HepG2 (cell line): Measurements from ENCODE around the gene NSF. TPM values are rescaled to one million over a fixed set of nuclear protein-coding genes. Genes with fewer than 3 reads are reported as not detected.

Source experiments
- CENPX ChIP-seq: sonication (generic); formaldehyde crosslinking; IDR thresholded peaks from 2 replicates; pipeline ENCODE4 v1.9.0; 2021; ENCODE audit warnings: mild to moderate bottlenecking, missing genetic modification reagents, moderate library complexity
- EP300 ChIP-seq, 3 experiments: sonication (generic) in 1 of 3; formaldehyde crosslinking in 1 of 3; IDR thresholded peaks; 2 replicates each; pipeline versions ENCODE4 v1.5.1 to v1.6.1; 2011 to 2020; ENCODE audit warnings: low read depth in 2 of 3, low read length in 2 of 3, borderline replicate concordance in 1 of 3, improper control_type of control experiment in 1 of 3, mild to moderate bottlenecking in 1 of 3, missing genetic modification reagents in 1 of 3, moderate library complexity in 1 of 3
- HCFC1 ChIP-seq: fragments of 150-350 bp; IDR thresholded peaks from 2 replicates; pipeline ENCODE4 v1.6.1; 2014; ENCODE audit warnings: low read depth, low read length
- JUN ChIP-seq: sonication (generic); formaldehyde crosslinking; IDR thresholded peaks from 2 replicates; pipeline ENCODE4 v1.4.0; 2020; ENCODE audit warnings: mild to moderate bottlenecking, missing genetic modification reagents
- KAT8 ChIP-seq: IDR thresholded peaks from 2 replicates; pipeline ENCODE4 v1.6.1; 2016; ENCODE audit warnings: missing genetic modification reagents, missing compliant biosample characterization
- NFE2L1 ChIP-seq: sonication (generic); formaldehyde crosslinking; IDR thresholded peaks from 2 replicates; pipeline ENCODE4 v1.4.0; 2020; ENCODE audit warnings: missing genetic modification reagents, mild to moderate bottlenecking, borderline replicate concordance
- PAXIP1 ChIP-seq: sonication (generic); formaldehyde crosslinking; conservative IDR thresholded peaks from 2 replicates; pipeline ENCODE4 v1.4.0; 2020; ENCODE audit warnings: mild to moderate bottlenecking, missing genetic modification reagents, moderate library complexity
- RCOR2 ChIP-seq: IDR thresholded peaks from 2 replicates; pipeline ENCODE4 v1.6.1; 2016; ENCODE audit warnings: missing biosample characterization, missing genetic modification reagents
- RFX1 ChIP-seq: fragments of 450-650 bp; IDR thresholded peaks from 2 replicates; pipeline ENCODE4 v1.6.1; 2017
- SIN3B ChIP-seq: fragments of 150-350 bp; IDR thresholded peaks from 2 replicates; pipeline ENCODE4 v1.6.1; 2014; ENCODE audit warnings: low read length
- SIX1 ChIP-seq: sonication (generic); formaldehyde crosslinking; IDR thresholded peaks from 2 replicates; pipeline ENCODE4 v1.4.0; 2020; ENCODE audit warnings: missing genetic modification reagents, borderline replicate concordance
- TOE1 ChIP-seq: sonication (generic); formaldehyde crosslinking; IDR thresholded peaks from 2 replicates; pipeline ENCODE4 v1.4.0; 2020; ENCODE audit warnings: mild to moderate bottlenecking, missing genetic modification reagents
- ZBTB39 ChIP-seq: sonication (generic); formaldehyde crosslinking; IDR thresholded peaks from 2 replicates; pipeline ENCODE4 v1.5.0; 2020; ENCODE audit warnings: missing genetic modification reagents
- ZFYVE20 ChIP-seq: sonication (generic); formaldehyde crosslinking; IDR thresholded peaks from 2 replicates; pipeline ENCODE4 v1.8.0; 2023; ENCODE audit warnings: low read depth, mild to moderate bottlenecking, moderate library complexity, missing genetic modification reagents, borderline replicate concordance
- ZMYM2 ChIP-seq: sonication (generic); formaldehyde crosslinking; IDR thresholded peaks from 2 replicates; pipeline ENCODE4 v1.8.0; 2022; ENCODE audit warnings: mild to moderate bottlenecking, missing genetic modification reagents
- ZNF232 ChIP-seq: sonication (generic); formaldehyde crosslinking; IDR thresholded peaks from 2 replicates; pipeline ENCODE4 v1.4.0; 2020; ENCODE audit warnings: missing genetic modification reagents, borderline replicate concordance
- ZNF274 ChIP-seq: sonication (generic); formaldehyde crosslinking; IDR thresholded peaks from 2 replicates; pipeline ENCODE4 v1.5.1; 2020; ENCODE audit warnings: mild to moderate bottlenecking, missing genetic modification reagents
- ZNF326 ChIP-seq: sonication (generic); formaldehyde crosslinking; IDR thresholded peaks from 2 replicates; pipeline ENCODE4 v1.4.0; 2020; ENCODE audit warnings: missing genetic modification reagents, borderline replicate concordance
- ZNF451 ChIP-seq: sonication (generic); formaldehyde crosslinking; IDR thresholded peaks from 2 replicates; pipeline ENCODE4 v1.5.0; 2020; ENCODE audit warnings: mild to moderate bottlenecking, missing genetic modification reagents
- ZNF558 ChIP-seq: sonication (generic); formaldehyde crosslinking; IDR thresholded peaks from 2 replicates; pipeline ENCODE4 v1.9.0; 2022; ENCODE audit warnings: mild to moderate bottlenecking, missing genetic modification reagents, borderline replicate concordance
- ZNF616 ChIP-seq: sonication (generic); formaldehyde crosslinking; IDR thresholded peaks from 2 replicates; pipeline ENCODE4 v1.5.0; 2020; ENCODE audit warnings: low read depth, mild to moderate bottlenecking, missing genetic modification reagents
- ZSCAN20 ChIP-seq: sonication (generic); formaldehyde crosslinking; IDR thresholded peaks from 2 replicates; pipeline ENCODE4 v1.4.0; 2020; ENCODE audit warnings: missing genetic modification reagents, mild to moderate bottlenecking, borderline replicate concordance
- polyA plus RNA-seq, 8 experiments: library from polyadenylated mRNA; depleted of rRNA in 3 of 8; stranded (reverse) in 7 of 8; unstranded in 1 of 8; fragments of >200 nt; fragmentation: Illumina TruSeq in 4 of 8; extraction: Trizol in 4 of 8; gene quantifications; 2 replicates each; pipeline versions ENCODE4 v1.2.1 to v1.2.3, GENCODE V29; 2011 to 2016; ENCODE audit warnings: low read depth in 4 of 8, missing spikeins in 1 of 8, mixed read lengths in 1 of 8; ENCODE audit not compliant: insufficient read depth in 1 of 8
- total RNA-seq, 5 experiments: library from RNA; depleted of rRNA; stranded (reverse); fragments of >200 nt; fragmentation: Illumina TruSeq; extraction: Trizol; gene quantifications; 2 replicates each; pipeline ENCODE4 v1.2.3, GENCODE V29; 2016; ENCODE audit warnings: low read depth in 1 of 5
- TF ChIP-seq, protein P1 (sequence below): sonication (generic); formaldehyde crosslinking; IDR thresholded peaks from 2 replicates; pipeline ENCODE4 v1.4.0; 2020; ENCODE audit warnings: low read depth, mild to moderate bottlenecking, missing genetic modification reagents
- TF ChIP-seq, protein P2 (sequence below): sonication (generic); IDR thresholded peaks from 2 replicates; pipeline ENCODE4 v1.6.1; 2016; ENCODE audit warnings: low read depth, borderline replicate concordance

Gene NSF
- total and polyA plus RNA-seq, 2 of the 13 experiments (the other 11 are each of a cell fraction or from before 2014, with no cell fraction given) = 21.9 to 37.8 TPM

- TF ChIP-seq EP300 (IDR thresholded peaks at IDR 0.05; ENCODE audit: low read depth in 2 of 2, low read length in 2 of 2) = no peak
- no peak for TF ChIP-seq EP300 (CRISPR knock-in tag; IDR thresholded peaks at IDR 0.05; ENCODE audit: borderline replicate concordance)
- no peak for TF ChIP-seq RFX1
- TF ChIP-seq SIX1 (CRISPR knock-in tag) = no peak
- TF ChIP-seq ZNF274 (CRISPR knock-in tag) = peak; percentile 85
- no peak for TF ChIP-seq ZMYM2 (CRISPR knock-in tag)
- no peak; the same call in 1 of the 2 replicates for TF ChIP-seq PAXIP1 (CRISPR knock-in tag)
- 0 out of 2 replicates have a peak, but pooled peaks have one; percentile 53 for TF ChIP-seq ZNF558
- TF ChIP-seq RCOR2 (CRISPR knock-in tag) = no peak; the same call in 1 of the 2 replicates
- TF ChIP-seq ZSCAN20 (CRISPR knock-in tag) = no peak
- TF ChIP-seq, protein P1, sequence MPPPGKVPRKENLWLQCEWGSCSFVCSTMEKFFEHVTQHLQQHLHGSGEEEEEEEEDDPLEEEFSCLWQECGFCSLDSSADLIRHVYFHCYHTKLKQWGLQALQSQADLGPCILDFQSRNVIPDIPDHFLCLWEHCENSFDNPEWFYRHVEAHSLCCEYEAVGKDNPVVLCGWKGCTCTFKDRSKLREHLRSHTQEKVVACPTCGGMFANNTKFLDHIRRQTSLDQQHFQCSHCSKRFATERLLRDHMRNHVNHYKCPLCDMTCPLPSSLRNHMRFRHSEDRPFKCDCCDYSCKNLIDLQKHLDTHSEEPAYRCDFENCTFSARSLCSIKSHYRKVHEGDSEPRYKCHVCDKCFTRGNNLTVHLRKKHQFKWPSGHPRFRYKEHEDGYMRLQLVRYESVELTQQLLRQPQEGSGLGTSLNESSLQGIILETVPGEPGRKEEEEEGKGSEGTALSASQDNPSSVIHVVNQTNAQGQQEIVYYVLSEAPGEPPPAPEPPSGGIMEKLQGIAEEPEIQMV (CRISPR knock-in tag) = peak; percentile 77; the same call in 1 of the 2 replicates
- no peak; the same call in 1 of the 2 replicates for TF ChIP-seq ZNF326
- no peak for TF ChIP-seq JUN
- no peak for TF ChIP-seq ZNF616 (CRISPR knock-in tag)
- TF ChIP-seq ZBTB39 = no peak
- no peak for TF ChIP-seq NFE2L1 (CRISPR knock-in tag)
- no peak; the same call in 1 of the 2 replicates for TF ChIP-seq ZNF232
- no peak; the same call in 1 of the 2 replicates for TF ChIP-seq ZNF451
- no peak for TF ChIP-seq SIN3B
- no peak for TF ChIP-seq TOE1 (CRISPR knock-in tag)
- no peak for TF ChIP-seq KAT8 (CRISPR knock-in tag)
- TF ChIP-seq, protein P2, sequence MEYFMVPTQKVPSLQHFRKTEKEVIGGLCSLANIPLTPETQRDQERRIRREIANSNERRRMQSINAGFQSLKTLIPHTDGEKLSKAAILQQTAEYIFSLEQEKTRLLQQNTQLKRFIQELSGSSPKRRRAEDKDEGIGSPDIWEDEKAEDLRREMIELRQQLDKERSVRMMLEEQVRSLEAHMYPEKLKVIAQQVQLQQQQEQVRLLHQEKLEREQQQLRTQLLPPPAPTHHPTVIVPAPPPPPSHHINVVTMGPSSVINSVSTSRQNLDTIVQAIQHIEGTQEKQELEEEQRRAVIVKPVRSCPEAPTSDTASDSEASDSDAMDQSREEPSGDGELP = no peak
- TF ChIP-seq ZFYVE20 (CRISPR knock-in tag) = no peak
- TF ChIP-seq HCFC1 = no peak
- TF ChIP-seq CENPX = no peak
Measured at GRCh38 chr17:46770439-46770817, 180.0 kb downstream of the NSF start (continued).
